HL-60 (cell line): ENCODE results near the gene C1QTNF3.

Experiments used
- GABPA ChIP-seq: IDR thresholded peaks from 2 replicates; pipeline ENCODE4 v1.6.1; 2012; ENCODE audit warnings: low read depth
- POLR2AphosphoS5 ChIP-seq: IDR thresholded peaks from 2 replicates; pipeline ENCODE4 v1.6.1; 2012; ENCODE audit warnings: low read depth
- SPI1 ChIP-seq: IDR thresholded peaks from 2 replicates; pipeline ENCODE4 v1.6.1; 2012; ENCODE audit warnings: low read depth, mild to moderate bottlenecking, borderline replicate concordance
- TF ChIP-seq, protein P1 (sequence below): IDR thresholded peaks from one replicate; pipeline ENCODE4 v1.5.1; 2011; ENCODE audit warnings: low read length, control low read depth, inconsistent platforms; ENCODE audit not compliant: insufficient read depth
- TF ChIP-seq, protein P2 (sequence below): IDR thresholded peaks from 2 replicates; pipeline ENCODE4 v1.6.1; 2012; ENCODE audit warnings: low read depth; ENCODE audit not compliant: insufficient replicate concordance

DNA sequence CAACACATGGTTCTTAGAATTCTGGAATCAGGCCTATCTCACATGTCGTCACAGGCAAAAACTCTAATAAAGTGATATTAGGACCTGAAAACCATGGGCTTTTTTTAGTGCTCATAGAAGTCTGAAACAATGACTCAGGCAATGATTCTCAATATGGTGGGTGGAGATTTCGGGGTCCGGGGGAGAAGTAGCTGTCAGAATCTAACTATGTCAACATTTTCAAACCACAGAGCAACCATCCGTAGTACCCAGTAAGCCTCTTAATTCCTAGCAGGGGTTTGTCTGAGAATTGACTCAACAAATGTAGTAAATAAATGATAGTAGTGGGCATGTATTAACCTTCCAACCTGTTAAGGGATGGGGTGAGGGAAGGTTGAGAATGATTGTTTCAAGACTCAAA, 37.8 kb downstream of the C1QTNF3 start:
- TF ChIP-seq, protein P1, sequence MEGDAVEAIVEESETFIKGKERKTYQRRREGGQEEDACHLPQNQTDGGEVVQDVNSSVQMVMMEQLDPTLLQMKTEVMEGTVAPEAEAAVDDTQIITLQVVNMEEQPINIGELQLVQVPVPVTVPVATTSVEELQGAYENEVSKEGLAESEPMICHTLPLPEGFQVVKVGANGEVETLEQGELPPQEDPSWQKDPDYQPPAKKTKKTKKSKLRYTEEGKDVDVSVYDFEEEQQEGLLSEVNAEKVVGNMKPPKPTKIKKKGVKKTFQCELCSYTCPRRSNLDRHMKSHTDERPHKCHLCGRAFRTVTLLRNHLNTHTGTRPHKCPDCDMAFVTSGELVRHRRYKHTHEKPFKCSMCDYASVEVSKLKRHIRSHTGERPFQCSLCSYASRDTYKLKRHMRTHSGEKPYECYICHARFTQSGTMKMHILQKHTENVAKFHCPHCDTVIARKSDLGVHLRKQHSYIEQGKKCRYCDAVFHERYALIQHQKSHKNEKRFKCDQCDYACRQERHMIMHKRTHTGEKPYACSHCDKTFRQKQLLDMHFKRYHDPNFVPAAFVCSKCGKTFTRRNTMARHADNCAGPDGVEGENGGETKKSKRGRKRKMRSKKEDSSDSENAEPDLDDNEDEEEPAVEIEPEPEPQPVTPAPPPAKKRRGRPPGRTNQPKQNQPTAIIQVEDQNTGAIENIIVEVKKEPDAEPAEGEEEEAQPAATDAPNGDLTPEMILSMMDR, result no peak
- TF ChIP-seq POLR2AphosphoS5 (no peak), GABPA (no peak), SPI1 (no peak)
- TF ChIP-seq, protein P2, sequence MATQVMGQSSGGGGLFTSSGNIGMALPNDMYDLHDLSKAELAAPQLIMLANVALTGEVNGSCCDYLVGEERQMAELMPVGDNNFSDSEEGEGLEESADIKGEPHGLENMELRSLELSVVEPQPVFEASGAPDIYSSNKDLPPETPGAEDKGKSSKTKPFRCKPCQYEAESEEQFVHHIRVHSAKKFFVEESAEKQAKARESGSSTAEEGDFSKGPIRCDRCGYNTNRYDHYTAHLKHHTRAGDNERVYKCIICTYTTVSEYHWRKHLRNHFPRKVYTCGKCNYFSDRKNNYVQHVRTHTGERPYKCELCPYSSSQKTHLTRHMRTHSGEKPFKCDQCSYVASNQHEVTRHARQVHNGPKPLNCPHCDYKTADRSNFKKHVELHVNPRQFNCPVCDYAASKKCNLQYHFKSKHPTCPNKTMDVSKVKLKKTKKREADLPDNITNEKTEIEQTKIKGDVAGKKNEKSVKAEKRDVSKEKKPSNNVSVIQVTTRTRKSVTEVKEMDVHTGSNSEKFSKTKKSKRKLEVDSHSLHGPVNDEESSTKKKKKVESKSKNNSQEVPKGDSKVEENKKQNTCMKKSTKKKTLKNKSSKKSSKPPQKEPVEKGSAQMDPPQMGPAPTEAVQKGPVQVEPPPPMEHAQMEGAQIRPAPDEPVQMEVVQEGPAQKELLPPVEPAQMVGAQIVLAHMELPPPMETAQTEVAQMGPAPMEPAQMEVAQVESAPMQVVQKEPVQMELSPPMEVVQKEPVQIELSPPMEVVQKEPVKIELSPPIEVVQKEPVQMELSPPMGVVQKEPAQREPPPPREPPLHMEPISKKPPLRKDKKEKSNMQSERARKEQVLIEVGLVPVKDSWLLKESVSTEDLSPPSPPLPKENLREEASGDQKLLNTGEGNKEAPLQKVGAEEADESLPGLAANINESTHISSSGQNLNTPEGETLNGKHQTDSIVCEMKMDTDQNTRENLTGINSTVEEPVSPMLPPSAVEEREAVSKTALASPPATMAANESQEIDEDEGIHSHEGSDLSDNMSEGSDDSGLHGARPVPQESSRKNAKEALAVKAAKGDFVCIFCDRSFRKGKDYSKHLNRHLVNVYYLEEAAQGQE, result no peak
